MCF 10A (cell line): Measurements from ENCODE around the gene SYT12. TPM values are rescaled to one million over a fixed set of nuclear protein-coding genes. Genes with fewer than 3 reads are reported as not detected.

ENCODE experiments used
- BruUV-seq: library from RNA; stranded (reverse); fragments of 400-500 nt; replicated peaks from 2 replicates; lab custom pipeline; 2021; lab: Mats Ljungman, UMichigan
- CTCF ChIA-PET: fragments of 300-600 bp; sonication (Branson Sonifier 250); formaldehyde crosslinking; extraction: SDS; loops from one replicate; lab custom pipeline; 2021; ENCODE audit warnings: antibody characterized with exemption, inconsistent platforms; lab: Yijun Ruan, JAX
- POLR2A ChIA-PET: fragments of 300-600, 350-650 bp; sonication (Branson Sonifier 250); formaldehyde crosslinking; extraction: SDS; loops from one replicate; lab custom pipeline; 2020; ENCODE audit warnings: antibody characterized with exemption, inconsistent platforms; lab: Yijun Ruan, JAX
- DNase-seq: peaks from one replicate; pipeline ENCODE4 v3.0.0-alpha.2; 2018; ENCODE audit not compliant: unreplicated experiment
- H3K27ac Mint-ChIP-seq: one replicate; pipeline ENCODE4 v1.8.0; 2022; ENCODE audit warnings: mild to moderate bottlenecking, low read depth, mixed read lengths; ENCODE audit not compliant: unreplicated experiment
- H3K27me3 Mint-ChIP-seq: one replicate; pipeline ENCODE4 v1.8.0; 2022; ENCODE audit warnings: mixed read lengths; ENCODE audit not compliant: insufficient read depth, unreplicated experiment
- H3K36me3 Mint-ChIP-seq: one replicate; pipeline ENCODE4 v1.8.0; 2022; ENCODE audit warnings: mild to moderate bottlenecking, moderate library complexity, mixed read lengths; ENCODE audit not compliant: insufficient read depth, unreplicated experiment
- H3K4me1 Mint-ChIP-seq: one replicate; pipeline ENCODE4 v1.8.0; 2022; ENCODE audit warnings: mixed read lengths; ENCODE audit not compliant: insufficient read depth, unreplicated experiment
- H3K4me3 Mint-ChIP-seq: one replicate; pipeline ENCODE4 v1.8.0; 2022; ENCODE audit warnings: mild to moderate bottlenecking, moderate library complexity, mixed read lengths; ENCODE audit not compliant: unreplicated experiment
- H3K9me3 Mint-ChIP-seq: one replicate; pipeline ENCODE4 v1.8.0; 2022; ENCODE audit warnings: mixed read lengths; ENCODE audit not compliant: unreplicated experiment
- intact Hi-C: fragments of 100-400 bp; cut with micrococcal nuclease; formaldehyde crosslinking; loops from 2 replicates; pipeline ENCODE4 v1.14.1; 2022
- total RNA-seq: library from RNA; stranded (reverse); gene quantifications from 2 replicates; pipeline ENCODE4 v1.2.3, GENCODE V29; 2022
- TF ChIP-seq, protein P1 (sequence below): fragments of 200-600 bp; IDR thresholded peaks from one replicate; pipeline ENCODE4 v1.8.0; 2022; ENCODE audit warnings: antibody characterized with exemption, mild to moderate bottlenecking; ENCODE audit not compliant: unreplicated experiment

SYT12 gene
- total RNA-seq, 1 experiment from 2014 or later = 0.44 TPM

DNA sequence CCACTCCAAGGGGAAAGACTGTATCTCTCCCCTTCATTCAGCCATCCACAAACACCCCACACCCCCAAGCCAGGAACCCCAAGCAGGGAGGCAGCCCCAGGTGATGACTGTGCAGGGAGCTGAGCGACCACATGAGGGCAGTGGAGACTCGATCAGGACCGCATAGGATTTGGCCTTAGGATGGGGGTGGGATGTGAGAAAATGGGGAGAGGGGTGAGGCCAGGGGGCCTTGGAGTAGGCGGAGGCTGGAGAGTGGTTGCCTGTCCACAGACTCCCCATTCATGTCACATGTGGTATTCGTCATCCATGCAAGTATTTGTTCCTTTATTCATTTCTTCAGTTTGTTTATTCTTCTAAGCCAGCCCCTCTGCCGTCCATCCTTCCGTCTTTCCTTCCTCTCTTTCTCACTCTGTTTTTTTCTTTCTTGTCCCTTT lies 31.0 kb downstream of the SYT12 start:
- peak; percentile 72 for DNase-seq
- intact Hi-C loops = loop anchor here (1.0 to 10.0 kb wide), 5 partner anchors 114 to 329 kb away; partner anchors contain the start of gene LRFN4
- H3K4me1 Mint-ChIP-seq = peaks cover 20% of the 10 kb centered on the region
- no TSS peak for BruUV-seq
- H3K9me3 Mint-ChIP-seq = no peaks in the 10 kb centered on the region
- no peaks in the 10 kb centered on the region for H3K27me3 Mint-ChIP-seq
- H3K4me3 Mint-ChIP-seq = no peak overlapping the region
- H3K36me3 Mint-ChIP-seq = peaks cover 8% of the 10 kb centered on the region
- TF ChIP-seq, protein P1, sequence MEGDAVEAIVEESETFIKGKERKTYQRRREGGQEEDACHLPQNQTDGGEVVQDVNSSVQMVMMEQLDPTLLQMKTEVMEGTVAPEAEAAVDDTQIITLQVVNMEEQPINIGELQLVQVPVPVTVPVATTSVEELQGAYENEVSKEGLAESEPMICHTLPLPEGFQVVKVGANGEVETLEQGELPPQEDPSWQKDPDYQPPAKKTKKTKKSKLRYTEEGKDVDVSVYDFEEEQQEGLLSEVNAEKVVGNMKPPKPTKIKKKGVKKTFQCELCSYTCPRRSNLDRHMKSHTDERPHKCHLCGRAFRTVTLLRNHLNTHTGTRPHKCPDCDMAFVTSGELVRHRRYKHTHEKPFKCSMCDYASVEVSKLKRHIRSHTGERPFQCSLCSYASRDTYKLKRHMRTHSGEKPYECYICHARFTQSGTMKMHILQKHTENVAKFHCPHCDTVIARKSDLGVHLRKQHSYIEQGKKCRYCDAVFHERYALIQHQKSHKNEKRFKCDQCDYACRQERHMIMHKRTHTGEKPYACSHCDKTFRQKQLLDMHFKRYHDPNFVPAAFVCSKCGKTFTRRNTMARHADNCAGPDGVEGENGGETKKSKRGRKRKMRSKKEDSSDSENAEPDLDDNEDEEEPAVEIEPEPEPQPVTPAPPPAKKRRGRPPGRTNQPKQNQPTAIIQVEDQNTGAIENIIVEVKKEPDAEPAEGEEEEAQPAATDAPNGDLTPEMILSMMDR = peak; percentile 88
- H3K27ac Mint-ChIP-seq = peak overlapping the region; percentile 85
- POLR2A ChIA-PET = interaction anchor here (0.6 to 6.7 kb wide), 18 partner anchors 9 to 299 kb away, joined by 3 to 52 read pairs (median 6); partner anchors contain the start of genes KDM2A and RCE1
- CTCF ChIA-PET = interaction anchor here (0.5 to 4.2 kb wide), 39 partner anchors 8 to 737 kb away, joined by 3 to 30 read pairs (median 4); partner anchors contain the start of genes CD248 and PPP1CA

DNA sequence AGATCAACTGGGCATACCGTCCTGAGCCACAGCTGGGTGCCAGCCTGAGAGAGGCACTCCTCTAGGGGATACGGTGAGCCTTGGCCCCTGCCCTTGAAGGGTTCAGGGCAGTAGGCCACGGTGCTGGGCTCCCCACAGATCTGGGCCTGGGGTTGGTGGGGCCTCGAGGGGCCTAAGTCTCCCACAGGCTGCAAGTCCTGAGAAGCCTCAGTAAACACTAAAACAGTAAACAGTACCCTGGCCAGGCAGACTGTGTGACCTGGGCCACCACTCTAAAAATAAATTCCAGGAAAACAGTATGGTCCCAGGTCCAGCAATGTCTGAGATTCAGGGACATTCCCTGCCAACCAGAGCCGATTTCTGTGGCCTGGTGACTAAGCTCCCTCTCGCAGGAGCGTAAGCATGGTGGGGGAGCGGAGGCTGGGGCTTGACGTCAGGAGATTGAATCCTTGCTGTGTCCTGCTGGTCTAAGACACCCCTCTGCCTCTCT lies 31.5 kb downstream of the SYT12 start:
- peak; percentile 81 for DNase-seq
- BruUV-seq = no TSS peak
- H3K4me3 Mint-ChIP-seq = no peak overlapping the region
- intact Hi-C loops = loop anchor here (1.0 to 10.0 kb wide), 4 partner anchors 114 to 208 kb away; partner anchors contain the start of gene LRFN4
- TF ChIP-seq, protein P1 = no peak
- H3K27ac Mint-ChIP-seq = peak overlapping the region; percentile 85
- POLR2A ChIA-PET = interaction anchor here (0.6 to 6.7 kb wide), 27 partner anchors 8 to 718 kb away, joined by 3 to 52 read pairs (median 6); partner anchors contain the start of genes KDM2A, PC, RCE1 and RIN1
- peaks cover 10% of the 10 kb centered on the region for H3K36me3 Mint-ChIP-seq
- H3K27me3 Mint-ChIP-seq = no peaks in the 10 kb centered on the region
- peaks cover 20% of the 10 kb centered on the region for H3K4me1 Mint-ChIP-seq
- no peaks in the 10 kb centered on the region for H3K9me3 Mint-ChIP-seq
- CTCF ChIA-PET = interaction anchor here (0.5 to 4.2 kb wide), 34 partner anchors 8 to 737 kb away, joined by 3 to 30 read pairs (median 4); partner anchors contain the start of genes CD248 and PPP1CA

DNA sequence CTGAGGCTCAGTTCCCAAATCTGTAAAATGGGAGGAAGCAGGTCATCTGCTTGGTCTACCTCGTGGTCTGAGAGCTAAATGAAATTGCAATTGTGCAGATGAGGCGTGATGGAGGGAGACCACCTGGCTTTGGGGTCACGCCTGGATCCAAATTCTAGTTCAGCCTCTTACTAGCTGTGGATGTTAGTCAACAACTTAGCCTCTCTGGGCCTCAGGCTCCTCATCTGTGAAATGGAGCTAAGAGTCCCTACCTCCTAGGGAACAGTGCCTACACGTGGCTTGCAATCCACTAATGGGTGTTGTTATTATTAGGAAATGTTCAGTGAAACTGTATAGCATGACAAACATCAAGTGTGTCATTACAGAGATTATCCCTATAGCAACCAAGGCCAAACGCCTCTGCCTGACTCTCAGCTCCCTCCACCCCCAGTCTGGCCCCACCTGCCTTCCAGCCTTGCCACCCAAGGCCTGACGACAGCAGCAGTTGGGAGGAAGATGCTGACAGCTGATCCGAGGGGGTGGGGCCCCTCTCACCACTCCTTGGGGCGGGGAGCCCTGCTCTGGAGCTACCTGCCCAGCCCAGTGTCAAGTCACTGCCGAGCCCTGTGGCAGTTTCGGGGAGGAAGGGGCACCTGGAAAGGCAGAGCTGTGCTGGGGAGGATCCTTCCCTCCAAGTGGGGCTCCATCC lies 32.0 kb downstream of the SYT12 start:
- no TSS peak for BruUV-seq
- peak; percentile 88 for DNase-seq
- H3K4me3 Mint-ChIP-seq = peak overlapping the region; percentile 83
- TF ChIP-seq, protein P1 = no peak
- H3K27ac Mint-ChIP-seq = peak overlapping the region; percentile 85
- intact Hi-C loops = loop anchor here (1.0 to 10.0 kb wide), 5 partner anchors 113 to 262 kb away; partner anchors contain the start of gene LRFN4
- CTCF ChIA-PET = interaction anchor here (0.5 to 4.2 kb wide), 28 partner anchors 11 to 616 kb away, joined by 3 to 30 read pairs (median 4); partner anchors contain the start of gene PPP1CA
- H3K27me3 Mint-ChIP-seq = no peaks in the 10 kb centered on the region
- peaks cover 24% of the 10 kb centered on the region for H3K4me1 Mint-ChIP-seq
- no peaks in the 10 kb centered on the region for H3K9me3 Mint-ChIP-seq
- H3K36me3 Mint-ChIP-seq = peaks cover 16% of the 10 kb centered on the region
- POLR2A ChIA-PET = interaction anchor here (0.6 to 6.7 kb wide), 37 partner anchors 8 to 719 kb away, joined by 3 to 52 read pairs (median 5); partner anchors contain the start of genes KDM2A, PC, RCE1 and RIN1
